Stimulated activated CD4-positive, alpha-beta T cell treated with anti-CD3 and anti-CD28 coated beads, Interleukin-15, amount 100 ng/mL, for 24 hours (primary cell): Measurements from ENCODE around the gene CCDC57.

Source experiments
- DNase-seq: peaks from one replicate; pipeline ENCODE4 v3.0.0-alpha.2; 2020

CCDC57 gene

DNA sequence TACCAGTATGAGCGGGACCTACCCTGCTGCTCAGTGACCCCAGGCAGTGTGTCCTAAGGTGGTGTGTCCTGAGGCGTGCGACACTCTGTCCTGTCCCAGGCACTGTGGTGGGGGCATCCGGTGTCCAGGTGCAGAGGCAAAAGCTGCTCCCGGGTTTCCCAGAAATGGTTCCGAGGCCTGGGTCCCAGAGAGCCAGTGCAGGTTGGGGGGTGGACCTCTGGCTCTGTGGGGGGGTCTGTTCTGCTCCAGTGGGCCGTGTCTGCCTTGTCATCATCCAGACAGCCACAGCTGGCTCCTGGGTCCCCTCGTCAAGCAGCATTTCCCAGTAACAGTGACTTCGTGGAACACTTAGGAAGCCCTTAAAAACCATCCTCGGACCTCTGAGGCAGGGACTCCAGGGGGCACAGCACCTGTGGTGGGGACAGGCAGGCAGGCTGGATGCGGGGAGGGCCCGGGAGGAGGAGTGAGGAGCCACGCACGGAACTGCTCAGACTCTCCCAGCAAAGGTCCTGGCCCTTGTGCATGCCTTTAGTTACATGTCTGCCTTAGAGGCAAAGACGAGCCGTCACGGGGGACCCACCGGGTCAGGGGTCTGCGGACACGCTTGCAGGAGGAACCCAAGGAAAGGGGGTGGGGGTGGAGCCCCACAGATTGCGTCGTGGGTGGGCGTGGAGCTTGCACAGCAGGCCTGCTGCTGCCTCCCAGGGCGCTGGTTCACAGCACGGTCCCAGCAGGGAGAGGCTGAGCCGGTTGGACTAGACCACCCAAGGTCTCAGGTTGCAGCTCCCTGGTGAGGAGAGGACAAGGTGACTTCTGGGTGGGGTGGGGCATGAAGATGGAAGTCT lies 21.8 kb upstream of the CCDC57 start:
- DNase-seq: no peak

DNA sequence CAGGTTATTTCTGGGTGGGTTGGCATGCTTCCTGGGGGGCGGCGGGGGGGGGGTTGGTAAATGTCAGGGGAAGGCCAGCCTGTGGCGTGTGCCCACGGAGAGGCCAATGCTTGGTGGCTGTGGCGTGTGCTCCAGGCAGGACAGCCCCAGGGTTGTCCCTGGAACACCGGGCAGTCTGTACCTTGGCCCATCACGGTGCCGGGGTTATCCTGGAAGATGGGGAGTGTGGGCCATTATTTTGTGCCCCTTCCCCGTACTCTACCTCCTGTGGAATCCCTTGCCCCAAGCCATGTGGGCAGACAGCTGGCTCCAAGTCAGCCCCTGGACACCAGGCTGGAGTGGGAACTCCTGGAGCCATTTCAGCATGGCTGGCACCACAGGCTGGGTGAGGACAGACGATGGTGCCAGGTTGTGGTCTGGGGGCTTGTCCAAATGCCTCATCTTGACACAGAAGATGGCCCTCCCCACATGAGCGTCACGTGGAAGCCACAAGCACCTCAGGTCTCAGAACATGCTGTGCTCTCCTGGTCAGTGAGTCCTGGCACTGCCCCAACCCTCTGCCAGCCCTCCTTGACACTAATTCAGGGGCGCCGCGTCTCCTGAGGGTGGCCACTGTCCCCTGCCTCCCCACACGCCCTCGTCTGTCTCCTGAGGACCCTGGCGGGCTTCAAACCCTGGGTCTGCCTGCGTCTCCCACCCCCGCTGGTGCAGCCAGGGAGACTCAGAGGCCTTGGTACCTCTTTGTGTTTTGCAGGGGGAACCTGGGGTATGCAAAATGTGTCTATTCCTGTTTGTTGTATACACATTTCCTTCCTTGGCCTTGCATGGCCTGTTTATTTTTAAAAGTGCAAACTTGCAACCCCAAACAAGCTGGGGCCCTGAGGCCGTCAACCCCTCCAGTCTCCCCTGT lies 20.5 kb upstream of the CCDC57 start:
- DNase-seq: no peak

DNA sequence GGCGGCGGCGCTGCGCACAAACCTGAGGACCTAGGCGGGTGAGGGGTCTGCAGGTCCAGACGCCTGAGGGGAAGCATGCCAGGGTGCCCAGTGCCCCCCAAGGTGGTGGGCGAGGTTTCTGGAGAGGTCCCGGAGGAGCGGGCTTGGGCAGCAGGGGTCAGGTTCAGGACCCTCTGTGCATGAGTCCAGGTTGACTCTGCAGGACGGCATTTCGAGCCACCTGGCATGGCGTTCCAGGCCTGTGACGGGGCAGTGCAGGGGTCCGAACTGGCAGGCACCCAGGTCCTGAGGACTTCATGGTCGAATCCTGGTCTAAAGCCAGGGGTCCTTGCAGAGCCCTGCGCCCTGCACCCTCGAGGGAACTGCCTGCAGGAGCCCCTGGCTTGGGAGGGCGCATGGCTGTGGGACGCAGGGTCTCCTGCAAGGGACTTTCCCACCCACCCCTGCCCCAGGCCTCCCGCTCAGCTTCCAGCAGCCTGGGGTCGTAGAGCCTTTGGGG lies 19.7 kb upstream of the CCDC57 start:
- no peak for DNase-seq

DNA sequence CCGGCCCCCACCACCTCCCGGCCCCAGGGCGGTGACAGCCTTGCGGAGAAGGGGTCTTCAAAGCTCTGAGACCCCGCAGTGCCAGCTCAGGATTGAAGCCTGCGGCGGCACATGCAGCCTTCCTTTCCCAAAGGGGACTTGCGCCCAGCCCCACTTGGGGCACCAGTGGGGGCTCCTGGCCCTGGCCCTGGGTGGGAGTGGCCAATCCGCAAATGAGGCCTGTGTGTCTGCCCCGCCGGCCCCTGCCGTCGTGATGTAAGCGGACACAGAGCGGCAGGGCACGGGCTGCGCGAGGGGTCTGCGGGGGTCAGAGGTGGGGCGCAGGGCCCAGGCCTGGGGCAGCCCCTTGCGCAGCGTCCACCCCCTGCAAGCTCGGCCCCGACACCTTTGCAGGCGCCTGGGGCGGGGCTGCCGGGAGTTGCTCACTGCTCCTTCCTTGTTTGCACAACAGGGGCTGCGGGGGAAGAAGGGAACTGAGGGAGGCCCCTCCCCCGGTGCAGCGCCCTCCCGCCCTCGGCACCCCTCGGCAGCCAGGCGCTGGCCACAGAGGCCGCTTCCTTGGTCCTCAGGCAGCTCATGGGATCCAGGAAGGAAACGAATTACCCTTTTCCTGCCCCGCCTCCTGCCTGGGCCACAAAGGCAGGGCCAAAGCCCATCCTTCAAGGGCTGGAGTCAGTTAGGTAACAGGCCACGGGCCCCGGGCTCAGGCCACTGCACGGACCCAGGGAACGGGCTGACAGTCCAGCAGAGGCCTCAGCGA lies 19.1 kb upstream of the CCDC57 start:
- peak; percentile 41 for DNase-seq

DNA sequence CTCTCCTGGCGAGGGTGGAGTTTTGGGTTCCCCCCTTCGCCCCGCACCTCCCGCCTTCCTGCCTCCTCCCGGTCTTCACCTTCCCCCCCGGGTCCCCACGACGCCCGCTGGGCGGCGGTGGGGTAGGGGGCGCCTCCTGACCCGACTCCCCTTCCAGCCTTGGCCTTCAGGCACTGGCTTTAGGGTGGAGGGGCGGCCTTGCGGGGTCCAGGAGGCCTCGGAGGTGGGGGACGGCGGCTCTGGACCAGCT lies 18.6 kb upstream of the CCDC57 start:
- DNase-seq: no peak

DNA sequence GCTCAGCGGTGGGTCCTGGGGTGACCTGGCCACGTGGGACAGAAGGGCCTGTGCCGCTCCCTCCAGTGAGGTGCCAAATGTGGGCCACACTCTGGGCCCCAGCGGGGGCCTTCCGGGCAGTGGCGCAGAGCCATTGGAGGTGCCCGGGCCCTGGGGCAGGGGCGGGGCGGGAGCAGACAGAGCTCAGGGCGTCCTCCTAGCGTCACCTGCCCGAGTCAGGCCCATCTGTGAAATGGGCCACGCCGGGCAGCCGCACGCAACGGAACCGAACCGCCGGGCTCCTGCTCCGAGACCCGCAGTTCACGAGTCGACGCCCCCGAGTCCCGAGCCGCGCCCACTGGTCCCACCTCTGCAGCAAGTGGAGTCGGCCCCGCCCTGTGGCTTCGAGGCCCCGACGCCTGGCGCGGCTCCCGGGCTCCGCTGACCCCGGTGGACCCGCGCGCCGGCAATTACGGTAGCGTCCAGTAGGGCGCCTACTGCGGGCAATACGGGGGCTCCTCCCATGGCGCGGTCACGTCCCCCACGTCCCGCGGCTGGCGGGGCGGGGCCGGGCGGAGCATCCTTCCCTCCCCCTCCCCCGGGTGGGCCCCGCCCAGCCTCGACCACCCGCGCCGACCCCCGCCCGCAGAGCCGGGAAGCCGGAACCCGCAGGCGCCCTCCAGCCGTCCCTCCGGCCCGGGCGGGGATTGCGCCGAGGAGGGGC lies 18.1 kb upstream of the CCDC57 start:
- peak; percentile 75 for DNase-seq

DNA sequence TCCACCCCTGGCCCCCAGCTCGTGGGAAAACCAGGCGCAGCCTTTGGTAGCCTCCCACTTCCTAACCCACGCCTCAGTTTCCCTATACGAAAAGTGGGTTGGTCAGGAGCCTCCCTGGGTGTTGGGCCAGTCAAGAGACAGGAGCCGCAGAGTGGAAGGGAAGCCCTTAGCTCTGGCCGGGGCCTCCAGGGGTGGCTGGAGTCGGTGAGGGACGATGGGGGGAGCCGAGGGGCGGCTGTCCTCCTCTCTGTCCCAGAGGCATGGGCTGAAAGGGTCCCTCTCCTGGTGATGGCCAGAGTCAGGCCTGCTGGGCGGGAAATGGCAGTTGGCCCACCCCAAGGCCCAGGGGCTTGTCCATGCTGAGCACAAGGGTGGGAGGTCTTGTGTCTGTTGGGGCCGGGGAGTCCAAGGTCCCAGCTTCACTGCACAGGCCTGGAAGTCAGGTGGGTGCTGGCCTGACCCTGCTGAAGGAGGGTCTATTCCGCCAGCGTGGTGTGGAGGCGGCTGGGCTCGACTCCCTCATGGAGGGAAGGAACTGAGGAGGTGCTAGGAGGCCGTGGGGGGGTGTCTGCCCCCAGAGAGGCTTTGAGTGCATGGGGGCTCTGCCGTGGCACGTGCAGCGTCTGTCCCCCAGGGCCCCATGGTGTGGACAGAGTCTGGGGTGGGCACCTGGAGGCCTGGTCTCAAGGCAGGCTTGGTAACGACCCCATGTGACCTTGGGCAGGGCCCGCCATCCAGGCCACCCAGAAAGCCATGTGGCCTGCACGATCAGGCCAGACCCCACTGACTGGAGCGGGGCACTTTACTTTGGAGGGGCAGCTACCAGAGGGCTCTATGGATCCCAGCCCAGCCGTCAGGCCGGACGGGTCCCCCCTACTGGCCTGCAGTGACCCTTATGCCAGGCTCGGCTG lies 17.3 kb upstream of the CCDC57 start:
- DNase-seq: no peak

DNA sequence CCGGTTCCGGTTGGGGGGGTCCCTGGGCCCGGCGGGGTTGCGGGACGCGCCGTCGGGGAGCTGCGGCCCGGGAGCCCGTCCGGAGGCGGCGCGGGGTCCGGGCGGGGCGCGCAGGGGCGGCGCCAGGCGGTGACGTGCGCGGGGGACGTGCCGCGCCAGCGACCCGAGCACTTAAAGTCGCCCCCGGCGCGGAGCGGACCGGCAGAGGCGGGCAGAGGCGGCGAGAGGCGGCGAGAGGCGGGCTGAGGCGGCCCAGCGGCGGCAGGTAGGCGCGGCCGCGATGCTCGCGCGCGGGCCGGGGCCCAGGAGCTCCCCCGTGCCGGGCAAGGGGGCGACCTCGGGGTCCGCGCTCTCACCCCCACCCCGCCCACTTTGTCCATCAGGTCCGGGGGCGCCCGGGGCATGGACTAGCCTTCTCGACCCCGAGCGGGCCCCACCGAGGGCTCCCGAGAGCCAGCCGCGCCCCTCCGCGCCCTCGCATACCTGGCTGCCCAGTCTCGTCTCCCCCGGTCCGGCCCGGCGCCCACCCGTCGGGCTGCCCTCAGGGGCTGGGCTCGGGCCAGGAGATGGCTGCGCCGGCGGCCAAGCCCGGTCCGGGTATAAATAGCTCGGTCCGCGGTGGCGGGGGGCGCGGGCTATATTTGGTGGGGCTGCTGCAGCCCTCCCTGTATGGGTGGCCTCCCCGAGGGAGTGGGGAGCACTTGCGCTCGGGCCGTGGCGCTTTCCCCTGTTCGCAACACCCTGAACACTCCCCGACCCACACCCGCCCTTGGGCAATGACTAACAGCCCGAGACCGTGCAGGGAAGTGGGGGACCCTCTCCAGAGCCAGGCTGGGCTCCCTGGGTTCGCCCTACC lies 16.4 kb upstream of the CCDC57 start, which contains the start of gene SLC16A3:
TSS of gene SLC16A3 (plus strand) at position 201 of the 856 bp plus-strand sequence. CDS start 6,967 bp downstream, outside the sequence.
- DNase-seq: peak; percentile 75

DNA sequence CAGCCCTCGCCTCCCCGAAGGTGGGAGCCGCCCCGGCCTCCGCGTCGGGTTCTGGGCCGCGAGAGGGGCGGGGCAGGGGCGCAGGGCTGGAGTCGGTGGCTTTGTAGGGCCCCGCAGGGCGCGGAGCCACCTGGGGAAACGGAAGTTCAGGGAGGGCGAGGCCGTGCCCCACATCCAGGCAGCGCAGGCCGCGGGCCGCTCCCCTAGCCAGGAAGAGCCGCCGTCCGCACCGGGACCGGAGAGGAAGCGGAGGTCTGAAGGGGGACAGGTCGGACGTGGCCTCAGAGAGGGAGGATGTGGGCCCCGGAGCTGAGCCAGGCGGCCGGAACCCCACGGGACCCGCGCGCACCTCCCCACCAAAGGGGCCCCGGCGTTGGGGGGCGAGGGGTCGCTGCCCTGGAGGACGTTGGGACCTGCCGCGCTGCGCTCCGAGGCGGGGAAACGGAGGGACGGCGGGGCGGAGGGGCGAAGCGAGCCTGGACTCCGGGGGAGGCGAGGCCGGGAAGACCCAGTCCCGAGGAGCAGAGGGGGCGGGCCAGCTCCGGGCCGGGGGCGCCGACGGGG lies 15.7 kb upstream of the CCDC57 start:
- DNase-seq: peak; percentile 71

DNA sequence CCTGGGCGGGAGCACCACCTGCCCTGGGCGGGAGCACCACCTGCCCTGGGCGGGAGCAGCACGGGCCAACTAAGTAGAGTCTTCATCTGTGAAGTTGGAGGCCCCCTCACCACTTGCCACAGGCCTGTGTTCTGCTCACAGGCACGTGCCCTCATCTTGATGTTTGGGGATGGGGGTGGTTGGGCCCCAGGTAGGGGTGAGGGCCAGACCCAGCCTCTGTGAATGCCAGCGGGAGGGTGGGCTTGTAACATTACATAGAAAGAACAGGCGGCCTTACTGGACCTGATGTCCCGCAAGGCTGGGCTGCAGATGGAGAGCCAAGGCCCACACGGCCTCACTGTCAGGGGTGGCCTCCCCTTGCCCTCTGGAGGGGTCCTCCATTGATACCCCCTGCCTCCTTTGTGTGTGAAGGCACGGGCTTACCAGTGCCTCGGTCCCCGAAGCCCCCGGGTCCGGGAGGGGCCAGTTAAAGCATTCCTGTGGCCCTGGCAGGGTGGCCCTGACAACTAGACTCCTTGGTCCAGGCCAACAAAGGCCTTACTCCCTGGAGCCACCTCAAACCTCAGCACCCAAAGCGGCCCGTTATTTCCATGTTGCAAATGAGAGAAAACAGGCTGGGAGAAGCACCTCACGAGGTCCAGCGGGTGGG lies 15.1 kb upstream of the CCDC57 start:
- DNase-seq: no peak

DNA sequence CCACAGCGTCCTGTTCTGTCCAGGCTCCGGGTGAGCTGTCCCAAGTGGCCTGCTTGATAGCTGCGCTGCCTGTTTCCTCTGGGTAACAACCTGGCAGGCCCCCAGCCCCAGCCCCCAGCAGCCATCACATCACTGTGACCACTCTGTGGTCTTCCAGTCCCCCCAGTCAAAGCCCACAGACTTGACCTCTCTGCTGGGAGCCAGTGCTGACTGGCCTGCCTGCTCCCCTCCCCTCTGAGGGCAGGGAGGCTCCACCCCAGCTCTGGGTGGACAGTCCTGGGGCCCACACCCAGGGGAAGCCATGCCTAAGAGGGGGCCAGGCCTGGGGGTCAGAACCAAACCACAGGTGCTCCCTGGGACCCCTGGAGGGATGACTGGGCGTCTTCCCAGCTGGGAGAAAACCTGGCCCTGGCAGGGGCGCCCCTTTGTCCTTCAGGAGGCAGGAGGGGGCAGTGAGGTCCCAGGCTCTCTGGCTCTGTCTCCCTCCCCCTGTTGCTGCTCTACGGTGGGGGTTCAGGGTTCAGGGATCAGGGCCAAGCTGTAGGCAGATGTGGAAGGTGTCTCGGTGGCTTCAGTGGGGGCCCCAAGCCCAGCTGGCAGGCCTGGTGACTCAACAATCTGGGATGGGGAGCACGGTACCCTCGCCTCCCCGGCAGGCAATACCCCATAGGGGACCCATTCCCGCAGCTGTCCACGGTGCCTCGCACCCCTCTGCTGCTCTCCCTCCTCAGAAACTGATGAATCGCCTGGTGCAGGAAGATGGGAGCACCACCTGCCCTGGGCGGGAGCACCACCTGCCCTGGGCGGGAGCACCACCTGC lies 14.4 kb upstream of the CCDC57 start:
- DNase-seq: no peak

DNA sequence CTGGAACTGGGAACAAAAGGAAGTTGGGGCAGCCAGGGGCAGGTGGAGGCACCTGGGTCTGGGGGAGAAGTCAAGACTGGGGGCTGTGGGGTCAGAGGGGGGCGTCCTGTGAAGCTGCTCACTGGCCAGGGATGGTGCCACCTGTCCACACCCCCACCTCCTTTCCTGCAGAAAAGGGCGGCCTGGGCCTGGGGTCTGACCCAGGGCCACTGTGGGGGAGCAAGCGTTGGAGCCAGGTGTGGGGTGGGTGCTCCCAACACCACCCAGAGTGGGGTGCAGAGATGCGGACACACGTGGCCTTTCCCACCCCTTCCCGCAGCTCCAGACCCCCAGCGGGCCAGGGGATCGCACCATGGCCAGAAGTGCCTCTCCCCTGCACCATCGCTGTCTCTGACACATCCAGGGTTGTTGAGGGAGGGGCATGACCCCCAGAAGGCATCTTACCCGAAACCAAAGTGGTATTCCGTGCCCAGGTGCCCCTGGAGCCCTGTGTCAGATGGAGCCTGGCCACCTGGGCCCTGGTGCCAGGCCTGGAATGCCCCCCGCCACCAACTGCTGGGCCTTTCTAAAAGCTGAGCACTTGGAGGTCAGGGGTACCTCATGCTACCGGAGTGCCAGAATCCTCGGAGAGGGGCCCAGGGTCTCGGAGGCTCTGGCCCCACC lies 13.6 kb upstream of the CCDC57 start:
- DNase-seq: no peak

DNA sequence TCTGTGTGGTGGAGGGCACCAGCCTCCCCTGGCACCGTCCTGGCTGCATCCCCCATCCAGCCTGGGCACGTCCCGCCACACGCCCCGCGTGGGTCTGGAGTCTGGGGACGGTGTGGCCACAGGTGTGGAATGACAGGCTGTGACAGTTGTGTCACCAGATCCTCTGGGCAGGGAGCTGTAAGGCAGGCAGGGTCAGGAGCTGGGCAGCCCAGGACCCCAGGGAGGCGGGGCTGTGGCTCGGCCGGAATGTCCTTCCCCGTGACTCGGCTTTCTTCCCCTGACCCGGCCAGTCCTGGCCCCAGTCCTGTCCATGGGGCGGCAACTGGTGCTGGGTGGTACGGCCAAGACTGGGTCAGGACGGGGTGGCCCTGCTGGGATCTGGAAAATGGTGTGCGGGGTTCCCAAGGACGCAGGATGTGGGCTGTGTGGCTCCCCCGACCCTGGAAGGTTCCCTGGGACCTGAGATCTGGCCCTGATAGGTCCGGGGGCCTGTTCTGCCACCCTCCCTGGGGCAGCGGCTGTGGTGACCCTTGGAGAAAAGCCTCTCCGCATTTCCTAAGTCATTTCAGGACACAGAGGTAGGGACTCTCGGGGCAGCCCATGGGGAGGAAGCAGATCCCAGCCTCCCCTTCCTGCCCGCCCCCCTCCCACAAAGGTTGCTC lies 12.9 kb upstream of the CCDC57 start:
- DNase-seq: no peak

DNA sequence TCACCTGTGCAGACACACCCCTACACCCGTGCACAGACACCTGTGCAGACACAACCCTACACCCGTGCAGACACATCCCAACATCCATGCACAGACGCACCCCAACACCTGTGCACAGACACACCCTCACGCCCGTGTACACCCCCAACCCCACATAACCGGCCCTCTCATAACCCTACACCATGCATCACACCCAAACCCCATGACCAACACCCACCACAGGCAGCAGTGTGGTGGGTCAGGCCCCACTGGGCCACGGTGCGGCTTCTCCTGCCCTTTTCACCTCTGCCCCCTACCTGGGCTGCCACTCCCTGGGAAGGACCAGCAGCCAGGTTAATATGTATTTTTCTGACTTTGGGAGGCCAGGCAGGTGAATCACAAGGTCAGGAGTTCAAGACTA lies 12.0 kb upstream of the CCDC57 start:
- DNase-seq: no peak

DNA sequence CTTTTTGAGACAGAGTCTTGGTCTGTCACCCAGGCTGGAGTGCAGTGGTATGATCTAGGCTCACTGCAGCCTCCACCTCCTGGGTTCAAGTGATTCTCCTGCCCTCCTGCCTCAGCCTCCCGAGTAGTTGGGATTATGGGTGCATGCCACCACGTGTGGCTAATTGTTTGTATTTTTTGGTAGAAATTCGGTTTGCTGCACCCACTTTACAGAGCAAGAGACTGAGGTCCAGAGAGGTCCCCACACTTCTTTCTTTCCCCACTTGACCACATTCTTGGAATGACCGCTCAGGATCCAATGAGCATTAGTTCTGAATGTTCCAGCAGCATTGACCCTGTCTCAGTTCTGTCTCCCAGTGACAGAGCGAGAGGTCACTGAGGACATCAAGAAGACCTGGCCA lies 10.9 kb upstream of the CCDC57 start:
- DNase-seq: no peak

DNA sequence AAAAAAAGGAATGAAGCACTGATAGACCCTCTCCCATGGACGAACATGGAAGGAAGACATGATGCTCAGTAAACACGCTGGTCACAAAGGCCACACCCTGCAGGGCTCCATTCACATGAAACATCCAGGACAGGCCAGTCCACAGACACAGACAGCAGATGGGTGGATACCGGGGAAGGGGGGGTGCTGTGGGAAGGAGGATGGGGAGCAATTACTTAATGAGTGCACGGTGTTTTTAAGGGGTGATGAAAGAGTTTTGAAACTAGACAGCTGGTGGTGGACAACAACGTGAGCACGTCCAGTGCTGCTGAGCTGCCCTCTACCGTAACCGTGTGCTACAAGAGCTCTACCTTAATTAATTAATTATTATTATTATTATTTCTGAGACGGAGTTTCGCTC lies 10.2 kb upstream of the CCDC57 start:
- DNase-seq: no peak

DNA sequence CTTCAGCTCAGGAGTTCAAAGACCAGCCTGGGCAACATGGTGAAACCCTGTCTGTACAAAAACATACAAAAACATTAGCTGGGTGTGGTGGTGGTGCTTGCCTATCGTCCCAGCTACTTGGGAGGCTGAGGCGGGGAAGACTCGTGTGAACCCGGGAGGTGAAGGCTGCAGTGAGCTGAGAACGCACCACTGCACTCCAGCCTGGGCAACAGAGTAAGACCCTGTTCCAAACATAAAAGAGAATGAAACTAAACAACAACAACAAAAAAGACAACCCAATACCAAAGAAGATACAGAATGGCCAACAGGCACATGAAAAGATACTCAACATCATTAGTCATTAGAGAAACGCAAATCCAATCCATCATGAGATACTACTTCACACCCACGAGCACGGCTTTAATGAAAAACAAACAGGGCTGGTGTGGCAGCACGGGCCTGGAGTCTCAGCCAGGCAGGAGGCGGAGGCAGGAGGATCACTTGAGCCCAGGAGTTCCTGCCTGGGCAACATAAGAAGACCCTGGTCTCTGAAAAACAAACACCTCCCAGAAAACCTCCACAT lies 8.8 kb upstream of the CCDC57 start:
- DNase-seq: no peak
